NCI-H748 treated with DMSO at 0.1 percent for 48 hours (cell line): ENCODE data around the gene SRPK3.
"Not testable (repeated sequence)": the region's sequence is repeated elsewhere in the genome, so short reads cannot be mapped to it uniquely, and the experiment has no call there.

Source experiments
- DNase-seq: peaks from one replicate; lab custom pipeline; 2025; lab: John Stamatoyannopoulos, UW

The SRPK3 gene

GRCh38 chrX:153807976-153808375, 27.1 kb downstream of the SRPK3 start:
- no peak for DNase-seq

- peak; percentile 4 for DNase-seq
Measured at GRCh38 chrX:153812220-153812619, 31.4 kb downstream of the SRPK3 start.

GRCh38 chrX:153813161-153813560, 32.3 kb downstream of the SRPK3 start:
- no peak for DNase-seq

GRCh38 chrX:153814591-153815315, 33.9 kb downstream of the SRPK3 start:
- no peak for DNase-seq

- DNase-seq, result no peak
Measured at GRCh38 chrX:153816831-153817690, 36.2 kb downstream of the SRPK3 start.

GRCh38 chrX:153818064-153818463, 37.2 kb downstream of the SRPK3 start:
- DNase-seq, result not testable (repeated sequence)

GRCh38 chrX:153818571-153819383, 37.9 kb downstream of the SRPK3 start:
- DNase-seq, result peak; percentile 41

- DNase-seq, result no peak
Measured at GRCh38 chrX:153819384-153820040, 38.7 kb downstream of the SRPK3 start.

GRCh38 chrX:153820601-153821000, 39.8 kb downstream of the SRPK3 start:
- no peak for DNase-seq

- no peak for DNase-seq
Measured at GRCh38 chrX:153821066-153821465, 40.2 kb downstream of the SRPK3 start.

GRCh38 chrX:153824348-153824747, 43.5 kb downstream of the SRPK3 start:
- DNase-seq, result no peak

GRCh38 chrX:153825042-153825441, 44.2 kb downstream of the SRPK3 start:
- DNase-seq, result no peak

GRCh38 chrX:153827016-153827415, 46.2 kb downstream of the SRPK3 start:
- DNase-seq, result no peak

GRCh38 chrX:153827903-153828302, 47.1 kb downstream of the SRPK3 start:
- DNase-seq, result no peak

GRCh38 chrX:153828308-153828707, 47.5 kb downstream of the SRPK3 start:
- no peak for DNase-seq

- DNase-seq, result no peak
Measured at GRCh38 chrX:153828723-153829548, 48.1 kb downstream of the SRPK3 start.

GRCh38 chrX:153829549-153829798, 48.6 kb downstream of the SRPK3 start:
- DNase-seq, result no peak

- DNase-seq, result no peak
Measured at GRCh38 chrX:153829799-153830639, 49.2 kb downstream of the SRPK3 start, which contains the start of gene PDZD4. TSS of gene PDZD4 (minus strand) at chrX:153830544. CDS start at chrX:153830298, 246 bp downstream.

- DNase-seq, result no peak
Measured at GRCh38 chrX:153830640-153831428, 50.0 kb downstream of the SRPK3 start.
